ENCODE measurements around the gene RAB5A.
"Not testable (repeated sequence)": the region's sequence is repeated elsewhere in the genome, so short reads cannot be mapped to it uniquely, and the experiment has no call there.

Gene RAB5A

DNA sequence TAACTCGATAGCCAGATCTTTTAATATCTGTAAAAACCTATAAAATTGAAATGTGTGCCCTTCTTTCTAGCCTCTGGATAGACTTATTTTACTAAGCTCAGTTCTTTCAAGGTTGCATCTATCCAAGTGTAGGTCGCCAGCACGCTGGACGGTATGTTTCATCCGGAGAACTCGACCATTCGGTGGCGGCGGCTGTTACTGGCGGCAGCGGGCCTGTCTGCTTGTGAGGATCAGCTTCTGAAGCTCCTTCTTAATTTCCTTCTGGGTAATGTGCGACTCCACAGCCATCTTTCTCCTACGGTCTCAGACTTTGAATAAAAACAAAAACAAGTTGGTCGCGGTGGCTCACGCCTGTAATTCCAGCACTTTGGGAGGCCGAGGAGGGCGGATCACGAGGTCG lies 61.1 kb downstream of the RAB5A start:
- no peak for DNase-seq (ENCODE audit: low read depth)
- TF ChIP-seq, protein P1, sequence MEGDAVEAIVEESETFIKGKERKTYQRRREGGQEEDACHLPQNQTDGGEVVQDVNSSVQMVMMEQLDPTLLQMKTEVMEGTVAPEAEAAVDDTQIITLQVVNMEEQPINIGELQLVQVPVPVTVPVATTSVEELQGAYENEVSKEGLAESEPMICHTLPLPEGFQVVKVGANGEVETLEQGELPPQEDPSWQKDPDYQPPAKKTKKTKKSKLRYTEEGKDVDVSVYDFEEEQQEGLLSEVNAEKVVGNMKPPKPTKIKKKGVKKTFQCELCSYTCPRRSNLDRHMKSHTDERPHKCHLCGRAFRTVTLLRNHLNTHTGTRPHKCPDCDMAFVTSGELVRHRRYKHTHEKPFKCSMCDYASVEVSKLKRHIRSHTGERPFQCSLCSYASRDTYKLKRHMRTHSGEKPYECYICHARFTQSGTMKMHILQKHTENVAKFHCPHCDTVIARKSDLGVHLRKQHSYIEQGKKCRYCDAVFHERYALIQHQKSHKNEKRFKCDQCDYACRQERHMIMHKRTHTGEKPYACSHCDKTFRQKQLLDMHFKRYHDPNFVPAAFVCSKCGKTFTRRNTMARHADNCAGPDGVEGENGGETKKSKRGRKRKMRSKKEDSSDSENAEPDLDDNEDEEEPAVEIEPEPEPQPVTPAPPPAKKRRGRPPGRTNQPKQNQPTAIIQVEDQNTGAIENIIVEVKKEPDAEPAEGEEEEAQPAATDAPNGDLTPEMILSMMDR (conservative IDR thresholded peaks at IDR 0.05; ENCODE audit: low read length) = no peak
- no peak overlapping the region for H3K4me3 ChIP-seq (ENCODE audit: low read length)

- no peak overlapping the region for H3K4me3 ChIP-seq (ENCODE audit: low read length)
- TF ChIP-seq, protein P1 (conservative IDR thresholded peaks at IDR 0.05; ENCODE audit: low read length) = no peak
- no peak for DNase-seq (ENCODE audit: low read depth)
Measured at GRCh38 chr3:20008646-20009045, 61.7 kb downstream of the RAB5A start.

GRCh38 chr3:20012164-20012563 lies 65.3 kb downstream of the RAB5A start, which contains the start of gene PP2D1:
Gene PP2D1, minus strand, starts transcription at chr3:20012264. Its CDS starts 192 bp downstream, at chr3:20012072.
- no peak for DNase-seq (ENCODE audit: low read depth)
- TF ChIP-seq, protein P1 (conservative IDR thresholded peaks at IDR 0.05; ENCODE audit: low read length) = no peak
- H3K4me3 ChIP-seq (ENCODE audit: low read length) = no peak within 1 kb of the TSS

- H3K4me3 ChIP-seq (ENCODE audit: low read length) = no peak overlapping the region
- TF ChIP-seq, protein P1 (conservative IDR thresholded peaks at IDR 0.05; ENCODE audit: low read length) = no peak
- DNase-seq (ENCODE audit: low read depth) = no peak
Measured at GRCh38 chr3:20013396-20013795, 66.5 kb downstream of the RAB5A start.

- H3K4me3 ChIP-seq (ENCODE audit: low read length) = no peak overlapping the region
- TF ChIP-seq, protein P1 (conservative IDR thresholded peaks at IDR 0.05; ENCODE audit: low read length) = no peak
- DNase-seq (ENCODE audit: low read depth) = no peak
Measured at GRCh38 chr3:20015525-20015924, 68.6 kb downstream of the RAB5A start.

DNA sequence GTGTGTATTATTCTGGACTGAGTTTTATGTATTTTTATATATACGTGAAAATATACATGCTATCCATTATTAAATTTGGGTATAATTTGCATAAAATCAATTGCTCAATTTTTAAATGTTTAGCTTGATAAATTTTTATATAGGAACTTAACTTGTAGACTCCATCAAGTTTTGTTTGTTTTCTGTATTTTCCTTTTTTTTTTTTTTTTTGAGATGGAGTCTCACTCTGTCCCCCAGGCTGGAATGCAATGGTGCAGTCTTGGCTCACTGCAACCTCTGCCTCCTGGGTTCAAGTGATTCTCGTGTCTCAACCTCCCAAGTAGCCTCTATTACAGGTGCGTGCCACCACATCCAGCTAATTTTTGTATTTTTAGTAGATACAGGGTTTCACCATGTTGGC lies 69.2 kb downstream of the RAB5A start:
- H3K4me3 ChIP-seq (ENCODE audit: low read length); DNase-seq (ENCODE audit: low read depth): not testable (repeated sequence)

GRCh38 chr3:20022954-20023622 lies 76.2 kb downstream of the RAB5A start:
- no peak for DNase-seq (ENCODE audit: low read depth)
- TF ChIP-seq, protein P1 (conservative IDR thresholded peaks at IDR 0.05; ENCODE audit: low read length) = no peak
- H3K4me3 ChIP-seq (ENCODE audit: low read length) = no peak overlapping the region

All from AG10803 (cell line).